Tibial artery (tissue), 4 donors: Measurements from ENCODE around the gene RHOXF1.
"Not testable (repeated sequence)": the region's sequence is repeated elsewhere in the genome, so short reads cannot be mapped to it uniquely, and the experiment has no call there.

Source experiments
- DNase-seq, 2 donors: peaks; one replicate each; pipeline ENCODE4 v3.0.0-alpha.2; 2019
- H3K27ac ChIP-seq, 2 donors: fragments of 200-600 bp; sonication (generic) in 1 of 2; 1 replicate in 1 of 2; 2 replicates in 1 of 2; pipeline ENCODE4 v1.5.1; 2018 to 2019; ENCODE audit warnings: mild to moderate bottlenecking in 1 of 2
- H3K27me3 ChIP-seq, 2 donors: fragments of 200-600 bp; sonication (generic) in 1 of 2; one replicate each; pipeline versions ENCODE4 v1.5.1 to v1.6.0; 2016 to 2019
- H3K36me3 ChIP-seq, 3 donors: fragments of 200-600 bp; sonication (generic) in 2 of 3; one replicate each; pipeline ENCODE4 v1.5.1; 2016 to 2019; ENCODE audit warnings: mild to moderate bottlenecking in 2 of 3
- H3K4me1 ChIP-seq, 4 donors: fragments of 200-600 bp; sonication (generic) in 2 of 4; 1 replicate in 3 of 4; 2 replicates in 1 of 4; pipeline ENCODE4 v1.5.1; 2016 to 2019
- H3K4me3 ChIP-seq, 2 donors: fragments of 200-600 bp; sonication (generic) in 1 of 2; 1 replicate in 1 of 2; 2 replicates in 1 of 2; pipeline ENCODE4 v1.5.1; 2018 to 2019; ENCODE audit warnings: mild to moderate bottlenecking in 2 of 2
- H3K9me3 ChIP-seq, 3 donors: fragments of 200-600 bp; sonication (generic) in 1 of 3; one replicate each; pipeline ENCODE4 v1.5.1; 2016 to 2019
- intact Hi-C: fragments of 100-400 bp; cut with DNase I; formaldehyde crosslinking; loops from one replicate; pipeline ENCODE4 v1.15.0; 2023; ENCODE audit warnings: low total_unique reads
- TF ChIP-seq, protein P1 (sequence below), 2 experiments: fragments of 200-600 bp in 1 of 2; fragments of 450-650 bp in 1 of 2; IDR thresholded peaks; one replicate each; pipeline ENCODE4 v1.5.1; 2017 to 2019; ENCODE audit warnings: antibody characterized with exemption in 2 of 2, mild to moderate bottlenecking in 1 of 2, moderate library complexity in 1 of 2

The RHOXF1 gene

DNA sequence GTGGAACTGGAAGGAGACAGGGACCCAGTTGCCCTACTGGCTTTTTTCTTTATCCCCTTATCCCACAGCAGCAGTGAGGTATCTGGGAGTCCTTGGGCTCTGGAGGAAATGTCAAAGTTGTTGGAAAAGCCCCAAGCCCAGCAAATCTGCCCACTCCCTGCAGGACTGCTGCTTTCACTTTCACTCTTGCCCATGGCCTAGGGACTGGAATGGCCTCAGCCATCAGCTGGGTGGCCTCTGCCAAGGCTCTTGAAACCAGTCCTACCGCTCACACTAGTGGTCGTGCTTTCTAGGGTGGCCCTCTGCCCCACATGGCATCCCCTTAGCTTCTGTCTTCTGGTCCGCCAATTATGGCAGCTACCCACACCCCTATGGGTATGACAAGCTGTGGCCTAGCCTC, 9.7 kb upstream of the RHOXF1 start:
- Histone ChIP-seq H3K36me3 (no peaks in the 10 kb centered on the region), H3K4me1 (no peaks in the 10 kb centered on the region), H3K27ac (no peak overlapping the region), H3K4me3 (no peak overlapping the region), H3K27me3 (no peaks in the 10 kb centered on the region), H3K9me3 (no peaks in the 10 kb centered on the region)
- DNase-seq: no peak
- intact Hi-C loops: no loop called here
- TF ChIP-seq, protein P1, sequence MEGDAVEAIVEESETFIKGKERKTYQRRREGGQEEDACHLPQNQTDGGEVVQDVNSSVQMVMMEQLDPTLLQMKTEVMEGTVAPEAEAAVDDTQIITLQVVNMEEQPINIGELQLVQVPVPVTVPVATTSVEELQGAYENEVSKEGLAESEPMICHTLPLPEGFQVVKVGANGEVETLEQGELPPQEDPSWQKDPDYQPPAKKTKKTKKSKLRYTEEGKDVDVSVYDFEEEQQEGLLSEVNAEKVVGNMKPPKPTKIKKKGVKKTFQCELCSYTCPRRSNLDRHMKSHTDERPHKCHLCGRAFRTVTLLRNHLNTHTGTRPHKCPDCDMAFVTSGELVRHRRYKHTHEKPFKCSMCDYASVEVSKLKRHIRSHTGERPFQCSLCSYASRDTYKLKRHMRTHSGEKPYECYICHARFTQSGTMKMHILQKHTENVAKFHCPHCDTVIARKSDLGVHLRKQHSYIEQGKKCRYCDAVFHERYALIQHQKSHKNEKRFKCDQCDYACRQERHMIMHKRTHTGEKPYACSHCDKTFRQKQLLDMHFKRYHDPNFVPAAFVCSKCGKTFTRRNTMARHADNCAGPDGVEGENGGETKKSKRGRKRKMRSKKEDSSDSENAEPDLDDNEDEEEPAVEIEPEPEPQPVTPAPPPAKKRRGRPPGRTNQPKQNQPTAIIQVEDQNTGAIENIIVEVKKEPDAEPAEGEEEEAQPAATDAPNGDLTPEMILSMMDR (IDR thresholded peaks at IDR 0.05): no peak

DNA sequence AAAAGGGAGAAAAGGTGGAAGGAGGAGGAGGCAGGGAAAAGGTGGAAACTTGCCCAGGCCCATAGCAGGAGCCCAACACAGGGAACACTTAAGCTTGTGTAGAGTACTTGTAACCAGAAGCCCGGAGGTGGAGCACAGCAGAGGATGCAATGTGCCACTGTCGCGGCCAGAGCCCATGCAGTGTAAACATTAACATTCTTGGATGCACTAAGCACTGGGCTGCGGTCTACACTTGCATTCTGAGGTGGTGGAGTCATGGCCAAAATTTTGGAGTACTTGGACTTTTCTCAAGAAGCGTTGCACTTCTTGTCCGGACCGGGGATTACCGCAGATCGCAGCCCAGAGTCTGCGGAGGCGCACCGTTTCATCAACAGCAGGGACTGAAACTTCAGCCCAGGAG, 4.5 kb upstream of the RHOXF1 start:
- no peaks in the 10 kb centered on the region for H3K4me1 ChIP-seq
- intact Hi-C loops: no loop called here
- H3K9me3 ChIP-seq: no peaks in the 10 kb centered on the region
- no peaks in the 10 kb centered on the region for H3K36me3 ChIP-seq
- H3K4me3 ChIP-seq: no peak overlapping the region
- H3K27me3 ChIP-seq: no peaks in the 10 kb centered on the region
- H3K27ac ChIP-seq: no peak overlapping the region
- TF ChIP-seq, protein P1 (IDR thresholded peaks at IDR 0.05): no peak
- DNase-seq: no peak

DNA sequence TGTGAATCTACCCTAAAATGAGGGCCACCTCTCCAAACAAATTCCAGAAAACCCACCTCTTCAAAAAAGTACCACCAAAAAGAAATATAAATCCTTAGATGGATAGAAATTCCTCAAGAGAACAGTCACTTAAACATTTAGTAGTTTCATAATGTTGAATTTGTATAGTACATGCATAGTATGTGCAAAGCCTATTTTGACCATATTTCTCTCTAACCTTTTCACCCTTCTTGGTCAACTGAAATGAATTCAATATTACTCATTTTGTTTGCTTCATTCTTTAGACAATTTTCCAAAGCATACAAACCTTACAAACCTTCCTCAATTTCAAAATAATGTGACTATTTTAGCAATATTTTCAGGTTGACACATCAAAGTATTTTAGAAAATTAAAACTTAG, 4.1 kb downstream of the RHOXF1 start:
- Histone ChIP-seq H3K27ac (no peak overlapping the region), H3K36me3 (no peaks in the 10 kb centered on the region), H3K4me1 (no peaks in the 10 kb centered on the region), H3K27me3 (no peaks in the 10 kb centered on the region), H3K4me3 (no peak overlapping the region), H3K9me3 (no peaks in the 10 kb centered on the region)
- TF ChIP-seq, protein P1 (IDR thresholded peaks at IDR 0.05): no peak
- intact Hi-C loops: no loop called here
- DNase-seq: no peak

DNA sequence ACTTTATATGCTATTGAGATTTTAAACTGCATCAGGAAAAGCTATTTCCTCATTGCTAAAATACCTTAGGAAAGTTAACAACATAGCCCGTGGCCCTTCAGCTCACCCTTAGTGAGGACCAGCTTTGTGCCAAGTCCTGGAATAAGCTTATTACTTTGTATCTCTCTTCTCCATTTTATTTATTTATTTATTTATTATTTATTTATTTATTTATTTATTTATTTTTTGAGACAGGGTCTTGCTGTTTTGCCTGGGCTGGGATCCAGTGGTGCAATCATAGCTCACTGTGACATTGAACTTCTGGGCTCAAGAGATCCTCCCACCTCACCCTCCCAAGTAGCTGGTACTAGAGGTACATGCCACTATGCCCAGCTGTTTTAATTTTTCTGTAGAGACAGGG, 6.3 kb downstream of the RHOXF1 start:
- no peak overlapping the region for H3K4me3 ChIP-seq
- intact Hi-C loops: no loop called here
- H3K4me1 ChIP-seq: no peaks in the 10 kb centered on the region

DNA sequence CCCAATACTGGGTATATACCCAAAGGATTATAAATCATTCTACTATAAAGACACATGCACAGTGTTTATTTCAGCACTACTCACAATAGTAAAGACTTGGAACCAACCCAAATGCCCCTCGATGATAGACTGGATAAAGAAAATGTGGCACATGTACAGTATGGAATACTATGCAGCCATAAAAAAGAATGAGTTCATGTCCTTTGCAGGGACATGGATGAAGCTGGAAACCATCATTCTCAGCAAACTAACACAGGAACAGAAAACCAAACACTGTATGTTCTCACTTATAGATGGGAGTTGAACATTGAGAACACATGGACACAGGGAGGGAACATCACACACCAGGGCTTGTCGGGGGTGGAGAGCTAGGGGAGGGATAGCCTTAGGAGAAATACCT, 11.0 kb downstream of the RHOXF1 start:
- H3K9me3 ChIP-seq: peaks cover 0 to 25% (median 18%) of the 10 kb centered on the region in 3 donors
- H3K4me1 ChIP-seq, H3K27me3 ChIP-seq, H3K4me3 ChIP-seq, H3K36me3 ChIP-seq, intact Hi-C loops, DNase-seq, H3K27ac ChIP-seq: not testable (repeated sequence)

More for the DNA sequence above, 6.3 kb downstream of the RHOXF1 start:
- no peak overlapping the region for H3K27ac ChIP-seq
- no peak for DNase-seq
- no peaks in the 10 kb centered on the region for H3K36me3 ChIP-seq
- TF ChIP-seq, protein P1 (IDR thresholded peaks at IDR 0.05): no peak
- no peaks in the 10 kb centered on the region for H3K9me3 ChIP-seq
- no peaks in the 10 kb centered on the region for H3K27me3 ChIP-seq

DNA sequence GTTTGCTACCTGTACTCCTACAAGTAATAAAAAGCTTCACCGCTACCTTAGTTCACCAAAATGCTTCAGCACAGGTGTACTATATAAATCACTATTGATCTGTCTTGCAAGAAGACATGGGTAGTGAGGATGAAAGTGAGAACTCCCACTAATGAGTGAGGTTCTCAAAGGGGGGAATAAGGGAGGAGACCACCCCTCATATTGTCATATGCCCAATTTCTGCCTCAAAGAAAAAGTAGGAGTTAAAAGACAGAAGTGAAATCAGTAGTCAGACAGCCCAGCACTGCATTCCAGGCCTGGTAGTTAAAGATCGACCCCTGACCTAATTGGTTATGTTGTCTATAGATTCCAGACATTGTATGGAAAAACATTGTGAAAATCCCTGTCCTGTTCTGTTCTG, 14.7 kb downstream of the RHOXF1 start:
- DNase-seq, H3K4me1 ChIP-seq, intact Hi-C loops, H3K27me3 ChIP-seq, H3K4me3 ChIP-seq, H3K27ac ChIP-seq, H3K36me3 ChIP-seq: not testable (repeated sequence)
- peaks cover 0 to 25% (median 18%) of the 10 kb centered on the region in 3 donors for H3K9me3 ChIP-seq

DNA sequence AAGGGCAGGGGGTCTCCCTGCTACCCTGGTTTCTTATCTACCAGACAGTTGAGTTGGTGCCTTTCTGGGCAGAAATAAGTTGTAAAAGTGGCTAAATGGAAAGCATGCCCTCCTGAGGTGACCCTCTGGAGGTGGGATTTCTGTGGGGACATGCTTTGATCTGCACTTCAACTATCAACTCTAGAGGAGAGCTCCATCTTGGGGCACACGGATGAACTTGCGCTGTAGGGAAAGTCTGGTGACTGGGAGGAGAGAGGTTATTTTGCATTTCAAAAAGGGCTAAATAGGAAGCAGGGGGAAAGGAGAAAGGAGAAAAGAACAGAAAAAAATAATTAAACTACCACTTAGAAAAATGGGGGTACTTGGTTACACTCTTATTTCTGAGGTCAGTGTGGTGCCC, 25.5 kb downstream of the RHOXF1 start:
- Histone ChIP-seq H3K9me3 (no peaks in the 10 kb centered on the region), H3K27ac (no peak overlapping the region), H3K27me3 (no peaks in the 10 kb centered on the region), H3K4me1 (no peaks in the 10 kb centered on the region), H3K4me3 (no peak overlapping the region), H3K36me3 (no peaks in the 10 kb centered on the region)
- intact Hi-C loops: no loop called here
- TF ChIP-seq, protein P1 (IDR thresholded peaks at IDR 0.05): no peak
- no peak for DNase-seq
